HCT116 (cell line): ENCODE measurements around the gene GRIK3. TPM values are rescaled to one million over a fixed set of nuclear protein-coding genes. Genes with fewer than 3 reads are reported as not detected.

ENCODE experiments used
- ATAC-seq: fragments of 200-7000 bp; cut with Tn5 transposase; 2 replicates; pipeline ENCODE4 v1.9.1; 2020; ENCODE audit warnings: mild to moderate bottlenecking, moderate library complexity
- BruUV-seq: library from RNA; stranded (reverse); fragments of 400-500 nt; replicated peaks from 2 replicates; lab custom pipeline; 2021; lab: Mats Ljungman, UMichigan
- CTCF ChIA-PET: fragments of 300-600 bp; sonication (Branson Sonifier 250); formaldehyde crosslinking; loops from one replicate; lab custom pipeline; 2021; ENCODE audit warnings: antibody characterized with exemption; lab: Charles Lee
- POLR2A ChIA-PET: fragments of 300-600, 350-600 bp; sonication (Branson Sonifier 250); formaldehyde crosslinking; loops from one replicate; lab custom pipeline; 2021; ENCODE audit warnings: antibody characterized with exemption; lab: Charles Lee
- RAD21 ChIA-PET, 2 experiments: fragments of 300-600 bp; sonication (Branson Sonifier 250); formaldehyde crosslinking; loops; one replicate each; lab custom pipeline; 2023; ENCODE audit warnings: low total read pairs in 2 of 2; ENCODE audit not compliant: uncharacterized antibody in 2 of 2, unreplicated experiment in 2 of 2, low non-redundant PET in 1 of 2; lab: Charles Lee
- DNase-seq: peaks from one replicate; pipeline ENCODE4 v3.0.0-alpha.2; 2010; ENCODE audit warnings: low read depth, low spot score
- H2AFZ ChIP-seq: fragments of 200-600 bp; shearing (Covaris generic), sonication (generic); 2 replicates; pipeline ENCODE4 v1.6.1; 2017; ENCODE audit warnings: low read depth, mixed run types, mixed read lengths, antibody characterized with exemption, low read length; ENCODE audit not compliant: poor library complexity, severe bottlenecking
- H3K27ac ChIP-seq: 2 replicates; pipeline ENCODE4 v1.5.1; 2012; ENCODE audit warnings: low read depth, low read length
- H3K27me3 ChIP-seq: fragments of 200-600 bp; sonication (generic); 2 replicates; pipeline ENCODE4 v1.6.1; 2016; ENCODE audit warnings: mixed run types, low read length, mixed read lengths; ENCODE audit not compliant: insufficient read depth
- H3K36me3 ChIP-seq, 2 experiments: fragments of 200-500 bp in 1 of 2; fragments of 200-600 bp in 1 of 2; sonication (Bioruptor generic) in 1 of 2; sonication (generic) in 1 of 2; 2 replicates each; pipeline versions ENCODE4 v1.5.1 to v1.6.1; 2014 to 2016; ENCODE audit warnings: low read length in 2 of 2, inconsistent platforms in 1 of 2, mixed read lengths in 1 of 2, mixed run types in 1 of 2; ENCODE audit not compliant: insufficient read depth in 2 of 2, control insufficient read depth in 1 of 2
- H3K4me1 ChIP-seq, 2 experiments: fragments of 200-600 bp in 1 of 2; sonication (generic) in 1 of 2; 2 replicates each; pipeline versions ENCODE4 v1.5.1 to v1.6.1; 2012 to 2017; ENCODE audit warnings: low read length in 2 of 2, inconsistent platforms in 1 of 2, mild to moderate bottlenecking in 1 of 2, mixed read lengths in 1 of 2, mixed run types in 1 of 2, moderate library complexity in 1 of 2; ENCODE audit not compliant: insufficient read depth in 2 of 2, control insufficient read depth in 1 of 2
- H3K4me2 ChIP-seq: fragments of 200-600 bp; sonication (generic); 2 replicates; pipeline ENCODE4 v1.6.1; 2017; ENCODE audit warnings: mixed run types, low read length, mixed read lengths
- H3K4me3 ChIP-seq, 2 experiments: fragments of 200-600 bp in 1 of 2; sonication (generic) in 1 of 2; replicated peaks in 1 of 2; 2 replicates each; pipeline ENCODE4 v1.5.1; 2011 to 2016; ENCODE audit warnings: low read length in 2 of 2, control low read depth in 1 of 2, low read depth in 1 of 2, mild to moderate bottlenecking in 1 of 2, mixed read lengths in 1 of 2, mixed run types in 1 of 2
- H3K79me2 ChIP-seq: fragments of 200-600 bp; sonication (generic); 2 replicates; pipeline ENCODE4 v1.6.1; 2017; ENCODE audit warnings: mild to moderate bottlenecking, mixed run types, low read length, moderate library complexity, mixed read lengths; ENCODE audit not compliant: insufficient read depth
- H3K9ac ChIP-seq: fragments of 200-600 bp; sonication (generic); 2 replicates; pipeline ENCODE4 v1.6.1; 2016; ENCODE audit warnings: low read length, mixed read lengths
- H3K9me2 ChIP-seq: fragments of 200-600 bp; sonication (generic), shearing (Covaris generic); 2 replicates; pipeline ENCODE4 v1.6.1; 2017; ENCODE audit warnings: mixed run types, mild to moderate bottlenecking, moderate library complexity; ENCODE audit not compliant: insufficient read depth
- H3K9me3 ChIP-seq, 2 experiments: fragments of 200-500 bp in 1 of 2; fragments of 200-600 bp in 1 of 2; sonication (Bioruptor generic) in 1 of 2; sonication (generic) in 1 of 2; 2 replicates each; pipeline ENCODE4 v1.6.1; 2014 to 2017; ENCODE audit warnings: low read length in 2 of 2, mixed read lengths in 2 of 2, inconsistent platforms in 1 of 2, low read depth in 1 of 2, mild to moderate bottlenecking in 1 of 2, mixed run types in 1 of 2, moderate library complexity in 1 of 2; ENCODE audit not compliant: control insufficient read depth in 1 of 2, insufficient read depth in 1 of 2
- H4K20me1 ChIP-seq: fragments of 200-600 bp; sonication (generic), shearing (Covaris generic); 2 replicates; pipeline ENCODE4 v1.6.1; 2017; ENCODE audit warnings: mixed run types, mild to moderate bottlenecking, moderate library complexity; ENCODE audit not compliant: insufficient read depth
- ELF1 ChIP-seq: IDR thresholded peaks from 2 replicates; pipeline ENCODE4 v1.6.1; 2012; ENCODE audit warnings: low read depth, borderline replicate concordance
- JUND ChIP-seq: IDR thresholded peaks from 2 replicates; pipeline ENCODE4 v1.6.1; 2012
- POLR2AphosphoS5 ChIP-seq: IDR thresholded peaks from 2 replicates; pipeline ENCODE4 v1.6.1; 2011; ENCODE audit warnings: mild to moderate bottlenecking, low read depth, low read length, moderate library complexity
- REST ChIP-seq: IDR thresholded peaks from 2 replicates; pipeline ENCODE4 v1.6.1; 2012; ENCODE audit warnings: low read depth
- SP1 ChIP-seq: IDR thresholded peaks from 2 replicates; pipeline ENCODE4 v1.6.1; 2012; ENCODE audit warnings: low read depth
- TCF7L2 ChIP-seq: IDR thresholded peaks from 2 replicates; pipeline ENCODE4 v1.7.0; 2011; ENCODE audit warnings: borderline replicate concordance, inconsistent platforms; ENCODE audit not compliant: insufficient read depth, insufficient read length; ENCODE audit errors: extremely low read depth
- YY1 ChIP-seq: IDR thresholded peaks from 2 replicates; pipeline ENCODE4 v1.6.1; 2011; ENCODE audit warnings: low read length, low read depth, moderate library complexity, mild to moderate bottlenecking; ENCODE audit not compliant: insufficient replicate concordance; ENCODE audit errors: extremely low read depth
- ZBTB33 ChIP-seq: IDR thresholded peaks from 2 replicates; pipeline ENCODE4 v1.6.1; 2011; ENCODE audit warnings: mild to moderate bottlenecking, low read length, moderate library complexity; ENCODE audit not compliant: insufficient replicate concordance; ENCODE audit errors: extremely low read depth
- intact Hi-C: fragments of 100-400 bp; cut with micrococcal nuclease; formaldehyde crosslinking; loops from 2 replicates; pipeline ENCODE4 v1.10.0; 2022
- total RNA-seq: library from RNA; stranded (reverse); gene quantifications from one replicate; pipeline ENCODE4 v1.2.1, GENCODE V29; 2021; ENCODE audit not compliant: unreplicated experiment

Gene GRIK3
- total RNA-seq, 1 experiment from 2014 or later, result not detected

GRCh38 chr1:36937371-36937770 lies 96.9 kb downstream of the GRIK3 start:
- no peaks in the 10 kb centered on the region for H3K4me1 ChIP-seq
- no peaks in the 10 kb centered on the region for H3K79me2 ChIP-seq
- DNase-seq (no peak), ATAC-seq (no peak)
- H3K9me3 ChIP-seq, result no peaks in the 10 kb centered on the region
- no peak overlapping the region for H3K4me2 ChIP-seq
- H3K36me3 ChIP-seq, result no peaks in the 10 kb centered on the region
- H4K20me1 ChIP-seq, result no peaks in the 10 kb centered on the region
- no peak for TF ChIP-seq ELF1
- no peak for TF ChIP-seq REST
- no peak for TF ChIP-seq SP1
- no peak for TF ChIP-seq POLR2AphosphoS5
- TF ChIP-seq ZBTB33, result no peak
- no peak for TF ChIP-seq YY1
- TF ChIP-seq JUND, result no peak
- TF ChIP-seq TCF7L2, result no peak
- H3K9me2 ChIP-seq, result no peaks in the 10 kb centered on the region
- ChIA-PET CTCF (no interaction called here), RAD21 (no interaction called here), POLR2A (no interaction called here)
- H3K4me3 ChIP-seq, result no peak overlapping the region
- H2AFZ ChIP-seq, result no peak overlapping the region
- peaks cover 99% of the 10 kb centered on the region for H3K27me3 ChIP-seq
- no peak overlapping the region for H3K27ac ChIP-seq
- intact Hi-C loops, result no loop called here
- BruUV-seq, result no TSS peak
- H3K9ac ChIP-seq, result no peak overlapping the region
